HCT116 (cell line): ENCODE measurements around the gene TIMM50. TPM values are rescaled to one million over a fixed set of nuclear protein-coding genes. Genes with fewer than 3 reads are reported as not detected.

Experiments
- ATAC-seq: fragments of 200-7000 bp; cut with Tn5 transposase; 2 replicates; pipeline ENCODE4 v1.9.1; 2020; ENCODE audit warnings: mild to moderate bottlenecking, moderate library complexity
- BruUV-seq: library from RNA; stranded (reverse); fragments of 400-500 nt; replicated peaks from 2 replicates; lab custom pipeline; 2021; lab: Mats Ljungman, UMichigan
- CTCF ChIA-PET: fragments of 300-600 bp; sonication (Branson Sonifier 250); formaldehyde crosslinking; loops from one replicate; lab custom pipeline; 2021; ENCODE audit warnings: antibody characterized with exemption; lab: Charles Lee
- POLR2A ChIA-PET: fragments of 300-600, 350-600 bp; sonication (Branson Sonifier 250); formaldehyde crosslinking; loops from one replicate; lab custom pipeline; 2021; ENCODE audit warnings: antibody characterized with exemption; lab: Charles Lee
- RAD21 ChIA-PET, 2 experiments: fragments of 300-600 bp; sonication (Branson Sonifier 250); formaldehyde crosslinking; loops; one replicate each; lab custom pipeline; 2023; ENCODE audit warnings: low total read pairs in 2 of 2; ENCODE audit not compliant: uncharacterized antibody in 2 of 2, unreplicated experiment in 2 of 2, low non-redundant PET in 1 of 2; lab: Charles Lee
- DNase-seq: peaks from one replicate; pipeline ENCODE4 v3.0.0-alpha.2; 2010; ENCODE audit warnings: low read depth, low spot score
- H2AFZ ChIP-seq: fragments of 200-600 bp; shearing (Covaris generic), sonication (generic); 2 replicates; pipeline ENCODE4 v1.6.1; 2017; ENCODE audit warnings: low read depth, mixed run types, mixed read lengths, antibody characterized with exemption, low read length; ENCODE audit not compliant: poor library complexity, severe bottlenecking
- H3K27ac ChIP-seq: 2 replicates; pipeline ENCODE4 v1.5.1; 2012; ENCODE audit warnings: low read depth, low read length
- H3K27me3 ChIP-seq: fragments of 200-600 bp; sonication (generic); 2 replicates; pipeline ENCODE4 v1.6.1; 2016; ENCODE audit warnings: mixed run types, low read length, mixed read lengths; ENCODE audit not compliant: insufficient read depth
- H3K36me3 ChIP-seq, 2 experiments: fragments of 200-500 bp in 1 of 2; fragments of 200-600 bp in 1 of 2; sonication (Bioruptor generic) in 1 of 2; sonication (generic) in 1 of 2; 2 replicates each; pipeline versions ENCODE4 v1.5.1 to v1.6.1; 2014 to 2016; ENCODE audit warnings: low read length in 2 of 2, inconsistent platforms in 1 of 2, mixed read lengths in 1 of 2, mixed run types in 1 of 2; ENCODE audit not compliant: insufficient read depth in 2 of 2, control insufficient read depth in 1 of 2
- H3K4me1 ChIP-seq, 2 experiments: fragments of 200-600 bp in 1 of 2; sonication (generic) in 1 of 2; 2 replicates each; pipeline versions ENCODE4 v1.5.1 to v1.6.1; 2012 to 2017; ENCODE audit warnings: low read length in 2 of 2, inconsistent platforms in 1 of 2, mild to moderate bottlenecking in 1 of 2, mixed read lengths in 1 of 2, mixed run types in 1 of 2, moderate library complexity in 1 of 2; ENCODE audit not compliant: insufficient read depth in 2 of 2, control insufficient read depth in 1 of 2
- H3K4me2 ChIP-seq: fragments of 200-600 bp; sonication (generic); 2 replicates; pipeline ENCODE4 v1.6.1; 2017; ENCODE audit warnings: mixed run types, low read length, mixed read lengths
- H3K4me3 ChIP-seq, 2 experiments: fragments of 200-600 bp in 1 of 2; sonication (generic) in 1 of 2; replicated peaks in 1 of 2; 2 replicates each; pipeline ENCODE4 v1.5.1; 2011 to 2016; ENCODE audit warnings: low read length in 2 of 2, control low read depth in 1 of 2, low read depth in 1 of 2, mild to moderate bottlenecking in 1 of 2, mixed read lengths in 1 of 2, mixed run types in 1 of 2
- H3K79me2 ChIP-seq: fragments of 200-600 bp; sonication (generic); 2 replicates; pipeline ENCODE4 v1.6.1; 2017; ENCODE audit warnings: mild to moderate bottlenecking, mixed run types, low read length, moderate library complexity, mixed read lengths; ENCODE audit not compliant: insufficient read depth
- H3K9ac ChIP-seq: fragments of 200-600 bp; sonication (generic); 2 replicates; pipeline ENCODE4 v1.6.1; 2016; ENCODE audit warnings: low read length, mixed read lengths
- H3K9me2 ChIP-seq: fragments of 200-600 bp; sonication (generic), shearing (Covaris generic); 2 replicates; pipeline ENCODE4 v1.6.1; 2017; ENCODE audit warnings: mixed run types, mild to moderate bottlenecking, moderate library complexity; ENCODE audit not compliant: insufficient read depth
- H3K9me3 ChIP-seq, 2 experiments: fragments of 200-500 bp in 1 of 2; fragments of 200-600 bp in 1 of 2; sonication (Bioruptor generic) in 1 of 2; sonication (generic) in 1 of 2; 2 replicates each; pipeline ENCODE4 v1.6.1; 2014 to 2017; ENCODE audit warnings: low read length in 2 of 2, mixed read lengths in 2 of 2, inconsistent platforms in 1 of 2, low read depth in 1 of 2, mild to moderate bottlenecking in 1 of 2, mixed run types in 1 of 2, moderate library complexity in 1 of 2; ENCODE audit not compliant: control insufficient read depth in 1 of 2, insufficient read depth in 1 of 2
- H4K20me1 ChIP-seq: fragments of 200-600 bp; sonication (generic), shearing (Covaris generic); 2 replicates; pipeline ENCODE4 v1.6.1; 2017; ENCODE audit warnings: mixed run types, mild to moderate bottlenecking, moderate library complexity; ENCODE audit not compliant: insufficient read depth
- ATF3 ChIP-seq: IDR thresholded peaks from 2 replicates; pipeline ENCODE4 v1.6.1; 2012
- CTCF ChIP-seq, 3 experiments: fragments of 200-600 bp in 1 of 3; sonication (generic) in 1 of 3; IDR thresholded peaks in 2 of 3; conservative IDR thresholded peaks in 1 of 3; 2 replicates each; pipeline ENCODE4 v1.5.1; 2012 to 2017; ENCODE audit warnings: low read depth in 2 of 3, low read length in 2 of 3, antibody characterized with exemption in 1 of 3, borderline replicate concordance in 1 of 3, control low read depth in 1 of 3, mild to moderate bottlenecking in 1 of 3, mixed read lengths in 1 of 3, mixed run types in 1 of 3, moderate library complexity in 1 of 3; ENCODE audit not compliant: insufficient read depth in 1 of 3
- EGR1 ChIP-seq: IDR thresholded peaks from 2 replicates; pipeline ENCODE4 v1.6.1; 2012; ENCODE audit warnings: low read depth
- ELF1 ChIP-seq: IDR thresholded peaks from 2 replicates; pipeline ENCODE4 v1.6.1; 2012; ENCODE audit warnings: low read depth, borderline replicate concordance
- EZH2 ChIP-seq: fragments of 200-600 bp; sonication (generic); IDR thresholded peaks from 2 replicates; pipeline ENCODE4 v1.6.1; 2017; ENCODE audit warnings: antibody characterized with exemption, mixed run types
- EZH2phosphoT487 ChIP-seq: fragments of 200-600 bp; IDR thresholded peaks from 2 replicates; pipeline ENCODE4 v1.6.1; 2018; ENCODE audit warnings: antibody characterized with exemption, borderline replicate concordance
- FOSL1 ChIP-seq: IDR thresholded peaks from 2 replicates; pipeline ENCODE4 v1.6.1; 2012; ENCODE audit warnings: low read depth
- JUND ChIP-seq: IDR thresholded peaks from 2 replicates; pipeline ENCODE4 v1.6.1; 2012
- POLR2A ChIP-seq: IDR thresholded peaks from 2 replicates; pipeline ENCODE4 v1.7.0; 2011; ENCODE audit warnings: borderline replicate concordance; ENCODE audit not compliant: insufficient read depth, insufficient read length; ENCODE audit errors: extremely low read depth
- POLR2AphosphoS5 ChIP-seq: IDR thresholded peaks from 2 replicates; pipeline ENCODE4 v1.6.1; 2011; ENCODE audit warnings: mild to moderate bottlenecking, low read depth, low read length, moderate library complexity
- RAD21 ChIP-seq: IDR thresholded peaks from 2 replicates; pipeline ENCODE4 v1.6.1; 2012; ENCODE audit warnings: low read depth, mild to moderate bottlenecking
- SRF ChIP-seq: IDR thresholded peaks from 2 replicates; pipeline ENCODE4 v1.6.1; 2012; ENCODE audit warnings: low read depth
- TCF7L2 ChIP-seq: IDR thresholded peaks from 2 replicates; pipeline ENCODE4 v1.7.0; 2011; ENCODE audit warnings: borderline replicate concordance, inconsistent platforms; ENCODE audit not compliant: insufficient read depth, insufficient read length; ENCODE audit errors: extremely low read depth
- YY1 ChIP-seq: IDR thresholded peaks from 2 replicates; pipeline ENCODE4 v1.6.1; 2011; ENCODE audit warnings: low read length, low read depth, moderate library complexity, mild to moderate bottlenecking; ENCODE audit not compliant: insufficient replicate concordance; ENCODE audit errors: extremely low read depth
- ZFX ChIP-seq: fragments of 450-650 bp; IDR thresholded peaks from 2 replicates; pipeline ENCODE4 v1.6.1; 2017
- intact Hi-C: fragments of 100-400 bp; cut with micrococcal nuclease; formaldehyde crosslinking; loops from 2 replicates; pipeline ENCODE4 v1.10.0; 2022
- total RNA-seq: library from RNA; stranded (reverse); gene quantifications from one replicate; pipeline ENCODE4 v1.2.1, GENCODE V29; 2021; ENCODE audit not compliant: unreplicated experiment

The TIMM50 gene
- total RNA-seq, 1 experiment from 2014 or later, result 111 TPM

- ChIA-PET CTCF (no interaction called here), RAD21 (no interaction called here), POLR2A (no interaction called here)
- no peak overlapping the region for H3K4me3 ChIP-seq
- H3K9ac ChIP-seq, result no peak overlapping the region
- H3K9me3 ChIP-seq, result no peaks in the 10 kb centered on the region
- no peaks in the 10 kb centered on the region for H3K27me3 ChIP-seq
- no peaks in the 10 kb centered on the region for H3K36me3 ChIP-seq
- TF ChIP-seq POLR2A (no peak), SRF (no peak), EZH2phosphoT487 (no peak)
- no peaks in the 10 kb centered on the region for H4K20me1 ChIP-seq
- H3K79me2 ChIP-seq, result no peaks in the 10 kb centered on the region
- H3K4me1 ChIP-seq, result peaks cover 0 to 7% of the 10 kb centered on the region in 2 experiments; a peak in 2 of 4 replicates
- DNase-seq (no peak), ATAC-seq (no peak)
- no peak overlapping the region for H3K4me2 ChIP-seq
- no peak overlapping the region for H2AFZ ChIP-seq
- H3K27ac ChIP-seq, result no peak overlapping the region
- no TSS peak for BruUV-seq
- intact Hi-C loops, result no loop called here
- H3K9me2 ChIP-seq, result no peaks in the 10 kb centered on the region
Observed at GRCh38 chr19:39496063-39496462, 15.4 kb downstream of the TIMM50 start.

GRCh38 chr19:39497701-39497995 is 17.0 kb downstream of the TIMM50 start:
- no peak overlapping the region for H3K4me3 ChIP-seq
- H3K9me2 ChIP-seq, result no peaks in the 10 kb centered on the region
- H3K9me3 ChIP-seq, result no peaks in the 10 kb centered on the region
- no peak for ATAC-seq
- CTCF ChIA-PET, result no interaction called here
- H2AFZ ChIP-seq, result no peak overlapping the region
- H3K4me1 ChIP-seq, result peaks cover 0 to 7% of the 10 kb centered on the region in 2 experiments; a peak in 2 of 4 replicates
- RAD21 ChIA-PET, result no interaction called here
- intact Hi-C loops, result no loop called here
- no peak for DNase-seq
- H3K36me3 ChIP-seq, result no peaks in the 10 kb centered on the region
- POLR2A ChIA-PET, result no interaction called here
- H3K79me2 ChIP-seq, result no peaks in the 10 kb centered on the region
- H3K27ac ChIP-seq, result no peak overlapping the region
- H3K9ac ChIP-seq, result no peak overlapping the region
- TF ChIP-seq ZFX (no peak), EGR1 (no peak), JUND (no peak), ATF3 (no peak), CTCF (IDR thresholded peaks at IDR 0.05 in 2 of 3, conservative IDR thresholded peaks at IDR 0.05 in 1 of 3; ENCODE audit: borderline replicate concordance in 1 of 3, insufficient read depth in 1 of 3, low read depth in 2 of 3, low read length in 2 of 3) (no peak), RAD21 (no peak), EZH2phosphoT487 (no peak), YY1 (no peak), FOSL1 (no peak), TCF7L2 (no peak), ELF1 (no peak), POLR2AphosphoS5 (no peak), EZH2 (no peak)
- TF ChIP-seq, all 23 proteins: peak for 0
- Histone ChIP-seq H3K4me2 (no peak overlapping the region), H3K27me3 (no peaks in the 10 kb centered on the region), H4K20me1 (no peaks in the 10 kb centered on the region)
- no TSS peak for BruUV-seq
